Stomach (tissue), 9 donors: ENCODE data around the gene PDE8B. TPM values are rescaled to one million over a fixed set of nuclear protein-coding genes. Genes with fewer than 3 reads are reported as not detected.
A peak's percentile ranks its signal among the peaks of the same experiment; 100 is the strongest.

ENCODE experiments used
- DNase-seq, 2 donors: peaks; one replicate each; pipeline versions ENCODE4 v3.0.0 to v3.0.0-alpha.2; 2013 to 2019
- H3K27ac ChIP-seq, 5 donors: fragments of 200-600 bp in 4 of 5; sonication (generic) in 4 of 5; one replicate each; pipeline ENCODE4 v1.5.1; 2013 to 2019; ENCODE audit warnings: mild to moderate bottlenecking in 1 of 5, moderate library complexity in 1 of 5
- H3K27me3 ChIP-seq, 3 donors: fragments of 200-600 bp; sonication (generic); one replicate each; pipeline ENCODE4 v1.5.1; 2017 to 2019; ENCODE audit warnings: mixed run types in 1 of 3
- H3K36me3 ChIP-seq, 4 donors: fragments of 200-600 bp; sonication (generic); 1 replicate in 3 of 4; 2 replicates in 1 of 4; pipeline ENCODE4 v1.5.1; 2016 to 2019
- H3K4me1 ChIP-seq, 4 donors: fragments of 200-600 bp; sonication (generic); one replicate each; pipeline ENCODE4 v1.5.1; 2016 to 2019
- H3K4me3 ChIP-seq, 4 donors: fragments of 200-600 bp; sonication (generic) in 3 of 4; one replicate each; pipeline ENCODE4 v1.5.1; 2016 to 2019; ENCODE audit warnings: mild to moderate bottlenecking in 1 of 4
- H3K9me3 ChIP-seq, 4 donors: fragments of 200-600 bp; sonication (generic); one replicate each; pipeline ENCODE4 v1.5.1; 2016 to 2019
- CTCF ChIP-seq, 7 experiments: fragments of 450-650 bp in 4 of 7; fragments of 200-600 bp in 3 of 7; sonication (generic) in 3 of 7; IDR thresholded peaks; one replicate each; pipeline ENCODE4 v1.5.1; 2016 to 2019; ENCODE audit warnings: antibody characterized with exemption in 7 of 7, control low read depth in 2 of 7, mild to moderate bottlenecking in 1 of 7
- EP300 ChIP-seq: sonication (generic); formaldehyde crosslinking; IDR thresholded peaks from one replicate; pipeline ENCODE4 v1.6.1; 2017; ENCODE audit warnings: antibody characterized with exemption
- POLR2A ChIP-seq, 4 donors: fragments of 450-650 bp; IDR thresholded peaks; one replicate each; pipeline ENCODE4 v1.6.1; 2016; ENCODE audit warnings: antibody characterized with exemption in 4 of 4, control low read depth in 2 of 4, mild to moderate bottlenecking in 1 of 4, moderate library complexity in 1 of 4
- POLR2AphosphoS5 ChIP-seq, 3 donors: sonication (generic); formaldehyde crosslinking; IDR thresholded peaks; one replicate each; pipeline ENCODE4 v1.6.1; 2016; ENCODE audit warnings: antibody characterized with exemption in 3 of 3
- WGBS, 5 donors: extraction: QIAGEN DNeasy Blood & Tissue Kit in 3 of 5; methylation state at CpG; one replicate each; pipeline versions ENCODE4 v1.1.5 to v1.1.7; 2013 to 2018; 5-methylcytosine and 5-hydroxymethylcytosine counted together
- intact Hi-C: fragments of 100-400 bp; cut with DNase I; formaldehyde crosslinking; loops from one replicate; pipeline ENCODE4 v1.15.1; 2023; ENCODE audit warnings: low total_unique reads
- polyA plus RNA-seq, 3 donors: library from polyadenylated mRNA; stranded (reverse); fragments of 200-250 nt; gene quantifications; one replicate each; pipeline ENCODE4 v1.2.3, GENCODE V29; 2013
- total RNA-seq, 5 donors: library from RNA; depleted of rRNA; stranded (reverse); fragments of >200 nt; gene quantifications; one replicate each; pipeline versions ENCODE4 v1.1.0 to v1.2.3, GENCODE V29; 2014 to 2016
- donor health status: healthy with polysubstance abuse.
- donor health status: Bipolar disorder and iron deficiency.
- donor health status: healthy.

Gene PDE8B
- total and polyA plus RNA-seq, 8 donors, result 0.56 to 243 (median 3.5) TPM; not detected in 1

- no peaks in the 10 kb centered on the region for H3K36me3 ChIP-seq
- H3K9me3 ChIP-seq, result no peaks in the 10 kb centered on the region
- 52 to 61% (median 59%) methylated on average over 10 of the region's 10 CpGs for WGBS, 5 donors
- no peak overlapping the region for H3K4me3 ChIP-seq
- TF ChIP-seq POLR2A (IDR thresholded peaks at IDR 0.05) (no peak), POLR2AphosphoS5 (IDR thresholded peaks at IDR 0.05) (no peak), CTCF (IDR thresholded peaks at IDR 0.05) (no peak), EP300 (no peak)
- intact Hi-C loops, result no loop called here
- peak overlapping the region in 1 of 5 donors; percentile 27 for H3K27ac ChIP-seq
- no peak for DNase-seq
- no peaks in the 10 kb centered on the region for H3K27me3 ChIP-seq
- H3K4me1 ChIP-seq, result peaks cover 0 to 27% (median 0%) of the 10 kb centered on the region in 4 donors
Measured at GRCh38 chr5:77358255-77359205, 148.1 kb downstream of the PDE8B start.

GRCh38 chr5:77359231-77359630 lies 148.8 kb downstream of the PDE8B start:
- DNase-seq, result no peak
- Histone ChIP-seq H3K27ac (peak overlapping the region in 1 of 5 donors; percentile 27), H3K36me3 (no peaks in the 10 kb centered on the region), H3K9me3 (no peaks in the 10 kb centered on the region), H3K27me3 (no peaks in the 10 kb centered on the region), H3K4me1 (peaks cover 0 to 27% (median 0%) of the 10 kb centered on the region in 4 donors), H3K4me3 (no peak overlapping the region)
- TF ChIP-seq EP300 (no peak), POLR2A (IDR thresholded peaks at IDR 0.05) (no peak), POLR2AphosphoS5 (IDR thresholded peaks at IDR 0.05) (no peak), CTCF (IDR thresholded peaks at IDR 0.05) (no peak)
- intact Hi-C loops, result no loop called here
- WGBS, 5 donors, result 63 to 73% (median 68%) methylated on average over 6 of the region's 6 CpGs

GRCh38 chr5:77360381-77360780 lies 149.9 kb downstream of the PDE8B start:
- Histone ChIP-seq H3K4me3 (no peak overlapping the region), H3K27me3 (no peaks in the 10 kb centered on the region), H3K27ac (no peak overlapping the region), H3K9me3 (no peaks in the 10 kb centered on the region), H3K4me1 (peaks cover 0 to 18% (median 0%) of the 10 kb centered on the region in 4 donors), H3K36me3 (no peaks in the 10 kb centered on the region)
- peak in 1 of 2 donors; percentile 16 for DNase-seq
- TF ChIP-seq POLR2A (IDR thresholded peaks at IDR 0.05), result no peak
- no peak for TF ChIP-seq POLR2AphosphoS5 (IDR thresholded peaks at IDR 0.05)
- no peak for TF ChIP-seq CTCF (IDR thresholded peaks at IDR 0.05)
- no peak for TF ChIP-seq EP300
- intact Hi-C loops, result no loop called here

- no peaks in the 10 kb centered on the region for H3K36me3 ChIP-seq
- DNase-seq, result no peak
- TF ChIP-seq POLR2AphosphoS5 (IDR thresholded peaks at IDR 0.05), result no peak
- TF ChIP-seq POLR2A (IDR thresholded peaks at IDR 0.05), result no peak
- TF ChIP-seq CTCF (IDR thresholded peaks at IDR 0.05), result no peak
- TF ChIP-seq EP300, result no peak
- peaks cover 0 to 12% (median 0%) of the 10 kb centered on the region in 4 donors for H3K4me1 ChIP-seq
- no peak overlapping the region for H3K27ac ChIP-seq
- intact Hi-C loops, result no loop called here
- no peak overlapping the region for H3K4me3 ChIP-seq
- no peaks in the 10 kb centered on the region for H3K9me3 ChIP-seq
- 74 to 91% (median 81%) methylated on average over 1 of the region's 1 CpG for WGBS, 5 donors
- H3K27me3 ChIP-seq, result no peaks in the 10 kb centered on the region
Measured at GRCh38 chr5:77360973-77361372, 150.5 kb downstream of the PDE8B start.
